ENCODE measurements around the gene FBXO9.

DNA sequence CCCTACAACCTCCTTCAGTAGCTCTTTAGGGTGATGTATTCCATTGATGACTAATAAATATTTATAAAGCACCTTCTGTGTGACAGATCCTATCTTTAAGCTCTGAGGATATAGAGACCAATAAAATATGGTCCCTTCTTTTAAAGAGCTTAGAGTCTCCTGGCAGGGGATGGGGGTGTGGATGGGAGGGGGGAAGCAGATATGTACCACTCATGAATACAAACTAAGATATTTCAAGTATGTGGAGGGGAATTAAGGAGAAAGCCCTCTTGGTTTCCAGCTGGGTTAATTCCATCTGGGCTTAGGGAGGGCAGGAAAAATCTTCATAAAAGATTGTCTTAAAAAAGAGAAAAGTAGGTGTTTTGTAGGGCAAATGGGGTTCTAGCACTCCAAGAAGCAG, 21.6 kb upstream of the FBXO9 start:
- TF ChIP-seq EZH2phosphoT487 (IDR thresholded peaks at IDR 0.05; ENCODE audit: low read length), result no peak
- TF ChIP-seq, protein P1, sequence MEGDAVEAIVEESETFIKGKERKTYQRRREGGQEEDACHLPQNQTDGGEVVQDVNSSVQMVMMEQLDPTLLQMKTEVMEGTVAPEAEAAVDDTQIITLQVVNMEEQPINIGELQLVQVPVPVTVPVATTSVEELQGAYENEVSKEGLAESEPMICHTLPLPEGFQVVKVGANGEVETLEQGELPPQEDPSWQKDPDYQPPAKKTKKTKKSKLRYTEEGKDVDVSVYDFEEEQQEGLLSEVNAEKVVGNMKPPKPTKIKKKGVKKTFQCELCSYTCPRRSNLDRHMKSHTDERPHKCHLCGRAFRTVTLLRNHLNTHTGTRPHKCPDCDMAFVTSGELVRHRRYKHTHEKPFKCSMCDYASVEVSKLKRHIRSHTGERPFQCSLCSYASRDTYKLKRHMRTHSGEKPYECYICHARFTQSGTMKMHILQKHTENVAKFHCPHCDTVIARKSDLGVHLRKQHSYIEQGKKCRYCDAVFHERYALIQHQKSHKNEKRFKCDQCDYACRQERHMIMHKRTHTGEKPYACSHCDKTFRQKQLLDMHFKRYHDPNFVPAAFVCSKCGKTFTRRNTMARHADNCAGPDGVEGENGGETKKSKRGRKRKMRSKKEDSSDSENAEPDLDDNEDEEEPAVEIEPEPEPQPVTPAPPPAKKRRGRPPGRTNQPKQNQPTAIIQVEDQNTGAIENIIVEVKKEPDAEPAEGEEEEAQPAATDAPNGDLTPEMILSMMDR (IDR thresholded peaks at IDR 0.05; ENCODE audit: low read length), result no peak

Measured in MM.1S (cell line).